GM12864 (cell line): ENCODE measurements around the gene CCAR1.
"Not testable (repeated sequence)": the region's sequence is repeated elsewhere in the genome, so short reads cannot be mapped to it uniquely, and the experiment has no call there.

Source experiments
- DNase-seq: peaks from one replicate; pipeline ENCODE4 v3.0.0-alpha.2; 2011; ENCODE audit warnings: low read depth
- H3K4me3 ChIP-seq: 2 replicates; pipeline ENCODE4 v1.5.1; 2011; ENCODE audit warnings: mild to moderate bottlenecking, low read depth, low read length, control low read depth
- CTCF ChIP-seq: IDR thresholded peaks from 2 replicates; pipeline ENCODE4 v1.5.1; 2011; ENCODE audit warnings: low read depth, mild to moderate bottlenecking, moderate library complexity, low read length, control low read depth, inconsistent platforms; ENCODE audit errors: missing control alignments

Gene CCAR1

GRCh38 chr10:68796605-68797004 lies 75.6 kb downstream of the CCAR1 start:
- no peak for DNase-seq
- no peak overlapping the region for H3K4me3 ChIP-seq
- TF ChIP-seq CTCF, result no peak

GRCh38 chr10:68800211-68800610 lies 79.2 kb downstream of the CCAR1 start:
- no peak overlapping the region for H3K4me3 ChIP-seq
- no peak for TF ChIP-seq CTCF
- DNase-seq, result no peak

GRCh38 chr10:68804692-68805091 lies 83.7 kb downstream of the CCAR1 start:
- no peak for DNase-seq
- no peak for TF ChIP-seq CTCF
- H3K4me3 ChIP-seq, result no peak overlapping the region

GRCh38 chr10:68810830-68811229 lies 89.8 kb downstream of the CCAR1 start:
- H3K4me3 ChIP-seq, DNase-seq: not testable (repeated sequence)

- no peak for TF ChIP-seq CTCF
- no peak overlapping the region for H3K4me3 ChIP-seq
- DNase-seq, result no peak
Measured at GRCh38 chr10:68811314-68812009, 90.4 kb downstream of the CCAR1 start.

- no peak overlapping the region for H3K4me3 ChIP-seq
- DNase-seq, result no peak
- TF ChIP-seq CTCF, result no peak
Measured at GRCh38 chr10:68812420-68812819, 91.4 kb downstream of the CCAR1 start.

GRCh38 chr10:68813559-68813958 lies 92.5 kb downstream of the CCAR1 start:
- TF ChIP-seq CTCF, result no peak
- no peak overlapping the region for H3K4me3 ChIP-seq
- no peak for DNase-seq
